Epidermal melanocyte (primary cell): Measurements from ENCODE around the gene VPS37C.
"Not testable (repeated sequence)": the region's sequence is repeated elsewhere in the genome, so short reads cannot be mapped to it uniquely, and the experiment has no call there.

Source experiments
- DNase-seq: peaks from one replicate; pipeline ENCODE4 v3.0.0; 2011; ENCODE audit warnings: low spot score; ENCODE audit not compliant: insufficient read length

The VPS37C gene

GRCh38 chr11:61161190-61162091 lies at the start of gene VPS37C:
Gene VPS37C, minus strand, starts transcription at chr11:61161426. Its CDS starts 22,597 bp downstream, at chr11:61138829.
- DNase-seq: peak; percentile 99

GRCh38 chr11:61210629-61211028 lies 49.4 kb upstream of the VPS37C start:
- not testable (repeated sequence) for DNase-seq

GRCh38 chr11:61207636-61208310 lies 46.5 kb upstream of the VPS37C start:
- DNase-seq: not testable (repeated sequence)

- not testable (repeated sequence) for DNase-seq
These were observed 43.4 kb upstream of the VPS37C start for GRCh38 chr11:61204502-61205059.

- not testable (repeated sequence) for DNase-seq
These were observed 42.6 kb upstream of the VPS37C start for GRCh38 chr11:61203873-61204272.

- not testable (repeated sequence) for DNase-seq
These were observed 41.9 kb upstream of the VPS37C start, which contains the start of gene PGA3 for GRCh38 chr11:61202950-61203746. Gene PGA3, plus strand, starts transcription at chr11:61203515. Its CDS starts 50 bp downstream, at chr11:61203565.

GRCh38 chr11:61201476-61201875 lies 40.2 kb upstream of the VPS37C start:
- DNase-seq: no peak

GRCh38 chr11:61198948-61199523 lies 37.8 kb upstream of the VPS37C start:
- DNase-seq: no peak

GRCh38 chr11:61198361-61198760 lies 37.1 kb upstream of the VPS37C start:
- DNase-seq: no peak

GRCh38 chr11:61195719-61196118 lies 34.5 kb upstream of the VPS37C start:
- DNase-seq: no peak

- no peak for DNase-seq
These were observed 33.9 kb upstream of the VPS37C start for GRCh38 chr11:61194981-61195695.

GRCh38 chr11:61194169-61194671 lies 33.0 kb upstream of the VPS37C start:
- DNase-seq: no peak

GRCh38 chr11:61193596-61193995 lies 32.4 kb upstream of the VPS37C start:
- DNase-seq: no peak

- no peak for DNase-seq
These were observed 28.7 kb upstream of the VPS37C start for GRCh38 chr11:61189933-61190332.

GRCh38 chr11:61187505-61188130 lies 26.4 kb upstream of the VPS37C start:
- peak; percentile 60 for DNase-seq

- no peak for DNase-seq
These were observed 25.3 kb upstream of the VPS37C start for GRCh38 chr11:61186504-61186903.

- DNase-seq: no peak
These were observed 22.4 kb upstream of the VPS37C start for GRCh38 chr11:61183645-61184044.

GRCh38 chr11:61181489-61181888 lies 20.3 kb upstream of the VPS37C start:
- DNase-seq: no peak

- DNase-seq: not testable (repeated sequence)
These were observed 19.0 kb upstream of the VPS37C start for GRCh38 chr11:61180205-61180604.
